ENCODE measurements around the gene PDE11A. TPM values are rescaled to one million over a fixed set of nuclear protein-coding genes. Genes with fewer than 3 reads are reported as not detected.
A peak's percentile ranks its signal among the peaks of the same experiment; 100 is the strongest.

The PDE11A gene
- total and polyA plus RNA-seq, 4 donors, result 1.0 to 5.9 (median 1.7) TPM

DNA sequence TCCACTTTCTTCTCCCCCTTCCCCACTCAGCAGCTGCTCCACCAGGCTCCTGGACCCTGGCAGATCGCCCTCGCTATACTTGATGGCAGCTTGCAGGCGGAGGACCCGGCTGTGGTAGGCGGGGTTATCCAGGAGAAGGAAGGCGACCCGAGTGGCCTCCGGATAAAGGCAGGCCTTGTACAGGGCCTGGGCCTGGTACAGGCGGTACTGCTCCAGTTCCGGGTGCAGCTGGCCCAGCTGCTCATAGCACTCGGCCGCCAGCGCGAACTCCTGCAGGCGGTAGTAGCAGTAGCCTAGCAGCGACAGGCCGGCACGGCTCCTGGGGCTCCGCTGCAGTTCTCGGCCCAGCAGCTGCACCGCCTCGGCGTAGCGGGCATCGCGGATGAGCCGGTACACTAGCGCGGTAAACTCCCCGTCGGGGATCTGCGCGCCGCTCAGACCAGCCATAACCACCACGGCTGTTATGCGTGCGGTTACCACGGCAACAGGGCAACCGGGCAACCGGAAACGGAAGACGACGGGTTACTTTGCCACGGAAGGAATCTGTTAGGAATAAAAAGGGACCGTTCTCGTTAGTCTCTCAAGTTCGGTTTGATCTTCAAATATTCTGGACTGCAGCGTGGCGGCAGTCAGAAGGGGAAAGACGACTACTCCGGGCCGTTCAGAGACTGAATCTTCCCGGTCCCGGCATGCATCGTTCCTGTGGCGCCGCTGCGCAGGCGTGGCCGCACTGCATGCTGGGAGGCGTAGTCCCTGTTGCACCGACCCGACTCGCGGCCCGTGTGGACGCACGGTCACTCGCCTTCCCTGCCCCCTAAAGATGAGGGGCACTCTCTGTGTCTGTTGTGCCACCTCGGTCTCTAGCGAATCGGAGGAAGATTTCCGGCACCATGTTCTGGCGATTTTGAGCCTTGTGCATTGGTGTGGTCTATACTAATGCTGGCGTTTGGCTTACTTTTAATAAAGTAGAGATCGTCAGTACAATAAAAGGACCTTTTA, 454.0 kb downstream of the PDE11A start:
- WGBS, result 4% methylated on average over 76 of the region's 76 CpGs

More for the DNA sequence above, 454.0 kb downstream of the PDE11A start:
- Histone ChIP-seq H3K9ac (ENCODE audit: low read depth in 1 of 2, low read length in 2 of 2) (peak overlapping the region; percentile 34 to 93), H3K27me3 (ENCODE audit: control insufficient read depth in 4 of 4, insufficient read depth in 4 of 4, low read length in 3 of 4) (no peaks in the 10 kb centered on the region), H3K36me3 (ENCODE audit: control insufficient read depth in 4 of 4, insufficient read depth in 3 of 4, low read depth in 1 of 4, low read length in 3 of 4) (no peaks in the 10 kb centered on the region), H3K27ac (ENCODE audit: low read depth in 1 of 2, low read length in 2 of 2) (peak overlapping the region; percentile 89 to 92), H3K4me1 (ENCODE audit: control insufficient read depth in 4 of 4, insufficient read depth in 4 of 4, low read length in 3 of 4) (peaks cover 3 to 11% (median 4%) of the 10 kb centered on the region in 4 donors), H3K4me3 (ENCODE audit: low read depth in 1 of 3, low read length in 3 of 3) (peak overlapping the region; percentile 75 to 96 (median 79)), H3K9me3 (ENCODE audit: control insufficient read depth in 4 of 4, low read length in 3 of 4) (no peaks in the 10 kb centered on the region)
- TF ChIP-seq, protein P1, sequence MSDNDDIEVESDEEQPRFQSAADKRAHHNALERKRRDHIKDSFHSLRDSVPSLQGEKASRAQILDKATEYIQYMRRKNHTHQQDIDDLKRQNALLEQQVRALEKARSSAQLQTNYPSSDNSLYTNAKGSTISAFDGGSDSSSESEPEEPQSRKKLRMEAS (IDR thresholded peaks at IDR 0.05), result peak; percentile 50
- TF ChIP-seq, protein P2, sequence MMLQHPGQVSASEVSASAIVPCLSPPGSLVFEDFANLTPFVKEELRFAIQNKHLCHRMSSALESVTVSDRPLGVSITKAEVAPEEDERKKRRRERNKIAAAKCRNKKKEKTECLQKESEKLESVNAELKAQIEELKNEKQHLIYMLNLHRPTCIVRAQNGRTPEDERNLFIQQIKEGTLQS (IDR thresholded peaks at IDR 0.05), result peak; percentile 44
- TF ChIP-seq YY1 (IDR thresholded peaks at IDR 0.05), result no peak
- TF ChIP-seq FOXA1 (IDR thresholded peaks at IDR 0.05), result no peak
- TF ChIP-seq HNF4G (IDR thresholded peaks at IDR 0.05), result no peak
- TF ChIP-seq, protein P3, sequence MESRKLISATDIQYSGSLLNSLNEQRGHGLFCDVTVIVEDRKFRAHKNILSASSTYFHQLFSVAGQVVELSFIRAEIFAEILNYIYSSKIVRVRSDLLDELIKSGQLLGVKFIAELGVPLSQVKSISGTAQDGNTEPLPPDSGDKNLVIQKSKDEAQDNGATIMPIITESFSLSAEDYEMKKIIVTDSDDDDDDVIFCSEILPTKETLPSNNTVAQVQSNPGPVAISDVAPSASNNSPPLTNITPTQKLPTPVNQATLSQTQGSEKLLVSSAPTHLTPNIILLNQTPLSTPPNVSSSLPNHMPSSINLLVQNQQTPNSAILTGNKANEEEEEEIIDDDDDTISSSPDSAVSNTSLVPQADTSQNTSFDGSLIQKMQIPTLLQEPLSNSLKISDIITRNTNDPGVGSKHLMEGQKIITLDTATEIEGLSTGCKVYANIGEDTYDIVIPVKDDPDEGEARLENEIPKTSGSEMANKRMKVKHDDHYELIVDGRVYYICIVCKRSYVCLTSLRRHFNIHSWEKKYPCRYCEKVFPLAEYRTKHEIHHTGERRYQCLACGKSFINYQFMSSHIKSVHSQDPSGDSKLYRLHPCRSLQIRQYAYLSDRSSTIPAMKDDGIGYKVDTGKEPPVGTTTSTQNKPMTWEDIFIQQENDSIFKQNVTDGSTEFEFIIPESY (IDR thresholded peaks at IDR 0.05), result peak; percentile 52
- TF ChIP-seq SP1 (IDR thresholded peaks at IDR 0.05), result peak; percentile 69
- TF ChIP-seq FOXA2 (IDR thresholded peaks at IDR 0.05), result no peak
- TF ChIP-seq RXRA (IDR thresholded peaks at IDR 0.05), result peak; percentile 96 to 99
- peak; percentile 86 to 96 for TF ChIP-seq GABPA (IDR thresholded peaks at IDR 0.05 in 1 of 2, conservative IDR thresholded peaks at IDR 0.05 in 1 of 2)
- TF ChIP-seq, protein P4, sequence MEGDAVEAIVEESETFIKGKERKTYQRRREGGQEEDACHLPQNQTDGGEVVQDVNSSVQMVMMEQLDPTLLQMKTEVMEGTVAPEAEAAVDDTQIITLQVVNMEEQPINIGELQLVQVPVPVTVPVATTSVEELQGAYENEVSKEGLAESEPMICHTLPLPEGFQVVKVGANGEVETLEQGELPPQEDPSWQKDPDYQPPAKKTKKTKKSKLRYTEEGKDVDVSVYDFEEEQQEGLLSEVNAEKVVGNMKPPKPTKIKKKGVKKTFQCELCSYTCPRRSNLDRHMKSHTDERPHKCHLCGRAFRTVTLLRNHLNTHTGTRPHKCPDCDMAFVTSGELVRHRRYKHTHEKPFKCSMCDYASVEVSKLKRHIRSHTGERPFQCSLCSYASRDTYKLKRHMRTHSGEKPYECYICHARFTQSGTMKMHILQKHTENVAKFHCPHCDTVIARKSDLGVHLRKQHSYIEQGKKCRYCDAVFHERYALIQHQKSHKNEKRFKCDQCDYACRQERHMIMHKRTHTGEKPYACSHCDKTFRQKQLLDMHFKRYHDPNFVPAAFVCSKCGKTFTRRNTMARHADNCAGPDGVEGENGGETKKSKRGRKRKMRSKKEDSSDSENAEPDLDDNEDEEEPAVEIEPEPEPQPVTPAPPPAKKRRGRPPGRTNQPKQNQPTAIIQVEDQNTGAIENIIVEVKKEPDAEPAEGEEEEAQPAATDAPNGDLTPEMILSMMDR (IDR thresholded peaks at IDR 0.05; ENCODE audit: low read depth, low read length, missing input control), result no peak
- peak; percentile 36 to 39 for TF ChIP-seq HNF4A (conservative IDR thresholded peaks at IDR 0.05)
- peak in 1 of 2 donors; percentile 38 for TF ChIP-seq RAD21 (IDR thresholded peaks at IDR 0.05)
- TF ChIP-seq, protein P5, sequence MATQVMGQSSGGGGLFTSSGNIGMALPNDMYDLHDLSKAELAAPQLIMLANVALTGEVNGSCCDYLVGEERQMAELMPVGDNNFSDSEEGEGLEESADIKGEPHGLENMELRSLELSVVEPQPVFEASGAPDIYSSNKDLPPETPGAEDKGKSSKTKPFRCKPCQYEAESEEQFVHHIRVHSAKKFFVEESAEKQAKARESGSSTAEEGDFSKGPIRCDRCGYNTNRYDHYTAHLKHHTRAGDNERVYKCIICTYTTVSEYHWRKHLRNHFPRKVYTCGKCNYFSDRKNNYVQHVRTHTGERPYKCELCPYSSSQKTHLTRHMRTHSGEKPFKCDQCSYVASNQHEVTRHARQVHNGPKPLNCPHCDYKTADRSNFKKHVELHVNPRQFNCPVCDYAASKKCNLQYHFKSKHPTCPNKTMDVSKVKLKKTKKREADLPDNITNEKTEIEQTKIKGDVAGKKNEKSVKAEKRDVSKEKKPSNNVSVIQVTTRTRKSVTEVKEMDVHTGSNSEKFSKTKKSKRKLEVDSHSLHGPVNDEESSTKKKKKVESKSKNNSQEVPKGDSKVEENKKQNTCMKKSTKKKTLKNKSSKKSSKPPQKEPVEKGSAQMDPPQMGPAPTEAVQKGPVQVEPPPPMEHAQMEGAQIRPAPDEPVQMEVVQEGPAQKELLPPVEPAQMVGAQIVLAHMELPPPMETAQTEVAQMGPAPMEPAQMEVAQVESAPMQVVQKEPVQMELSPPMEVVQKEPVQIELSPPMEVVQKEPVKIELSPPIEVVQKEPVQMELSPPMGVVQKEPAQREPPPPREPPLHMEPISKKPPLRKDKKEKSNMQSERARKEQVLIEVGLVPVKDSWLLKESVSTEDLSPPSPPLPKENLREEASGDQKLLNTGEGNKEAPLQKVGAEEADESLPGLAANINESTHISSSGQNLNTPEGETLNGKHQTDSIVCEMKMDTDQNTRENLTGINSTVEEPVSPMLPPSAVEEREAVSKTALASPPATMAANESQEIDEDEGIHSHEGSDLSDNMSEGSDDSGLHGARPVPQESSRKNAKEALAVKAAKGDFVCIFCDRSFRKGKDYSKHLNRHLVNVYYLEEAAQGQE (IDR thresholded peaks at IDR 0.05), result no peak
- TF ChIP-seq NR2F2 (IDR thresholded peaks at IDR 0.05), result no peak
- TF ChIP-seq TAF1 (conservative IDR thresholded peaks at IDR 0.05), result no peak
- TF ChIP-seq JUND (IDR thresholded peaks at IDR 0.05), result no peak
- TF ChIP-seq EGR1 (IDR thresholded peaks at IDR 0.05; ENCODE audit: low read depth in 2 of 2), result no peak
- peak; percentile 91 for DNase-seq (ENCODE audit: low spot score)
